ENCODE measurements around the gene EPB41L2.
"Not testable (repeated sequence)": the region's sequence is repeated elsewhere in the genome, so short reads cannot be mapped to it uniquely, and the experiment has no call there.

Gene EPB41L2

DNA sequence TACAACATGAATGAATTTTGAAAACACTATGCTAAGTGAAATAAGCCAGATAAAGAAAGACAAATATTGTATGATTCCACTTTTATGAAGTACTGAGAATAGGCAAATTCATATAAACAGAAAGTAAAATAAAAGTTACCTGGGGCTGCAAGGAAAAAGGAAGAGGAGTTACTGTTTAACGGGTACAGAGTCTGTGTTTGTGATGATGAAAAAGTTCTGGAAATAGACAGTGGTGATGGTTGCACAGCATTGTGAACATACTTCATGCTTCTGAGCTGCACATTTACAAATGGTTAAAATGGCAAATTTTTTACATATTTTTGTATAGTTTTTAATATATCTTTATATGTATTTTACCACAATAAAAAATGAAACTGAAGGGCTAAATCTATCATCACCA lies 29.4 kb downstream of the EPB41L2 start:
- no peak for DNase-seq

DNA sequence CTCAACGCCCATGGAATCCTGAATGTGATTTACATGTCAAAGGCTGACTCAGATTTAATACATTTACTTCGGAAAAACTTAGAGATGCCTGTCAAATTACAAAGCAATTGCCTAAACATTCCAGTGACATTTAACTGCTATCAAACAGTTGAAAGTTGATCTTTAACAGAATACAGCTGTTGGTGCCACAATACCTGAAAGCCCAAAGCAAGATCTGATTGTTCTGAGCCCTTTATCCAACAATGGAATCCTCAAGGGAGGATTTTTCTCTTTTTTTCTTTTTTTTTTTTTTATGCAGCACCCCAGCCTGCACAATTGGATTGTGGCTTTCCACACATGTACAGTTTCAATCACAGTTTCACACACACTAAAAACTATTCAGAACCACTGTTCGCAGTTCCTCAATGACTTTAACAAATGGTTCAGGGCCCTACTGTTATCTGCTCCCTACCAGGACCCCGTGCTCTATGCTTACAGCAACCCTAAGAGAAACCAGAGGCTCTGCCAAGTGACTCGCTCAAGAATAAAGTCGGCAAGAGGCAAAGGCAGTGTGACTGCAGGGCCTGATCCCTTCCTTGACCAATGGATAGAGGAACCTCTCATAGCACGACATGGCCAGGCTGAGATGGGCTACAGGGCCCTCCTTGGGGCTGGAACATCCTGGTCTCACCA lies 33.3 kb downstream of the EPB41L2 start:
- no peak for DNase-seq

GRCh38 chr6:131027326-131027725 lies 35.7 kb downstream of the EPB41L2 start:
- DNase-seq: no peak

GRCh38 chr6:131026243-131026642 lies 36.8 kb downstream of the EPB41L2 start:
- DNase-seq: no peak

DNA sequence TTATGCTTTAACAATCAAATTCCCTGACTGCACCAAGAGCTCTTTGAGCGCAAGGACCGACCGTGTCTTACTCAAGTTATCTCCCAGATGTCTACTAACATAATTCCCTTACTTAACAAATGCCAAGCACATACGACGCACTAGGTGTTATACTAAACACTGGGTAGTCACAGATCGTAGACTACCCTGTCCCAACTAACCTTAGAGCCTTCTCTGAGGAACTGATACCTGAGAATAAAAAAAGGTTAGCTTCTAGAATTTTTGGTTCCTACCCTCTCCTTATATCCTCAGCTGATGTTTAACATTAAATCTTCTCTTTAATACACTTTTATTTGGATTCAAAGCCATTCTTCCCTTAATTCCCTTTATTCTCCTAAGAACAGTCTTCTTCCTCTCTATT lies 38.5 kb downstream of the EPB41L2 start:
- DNase-seq: no peak

DNA sequence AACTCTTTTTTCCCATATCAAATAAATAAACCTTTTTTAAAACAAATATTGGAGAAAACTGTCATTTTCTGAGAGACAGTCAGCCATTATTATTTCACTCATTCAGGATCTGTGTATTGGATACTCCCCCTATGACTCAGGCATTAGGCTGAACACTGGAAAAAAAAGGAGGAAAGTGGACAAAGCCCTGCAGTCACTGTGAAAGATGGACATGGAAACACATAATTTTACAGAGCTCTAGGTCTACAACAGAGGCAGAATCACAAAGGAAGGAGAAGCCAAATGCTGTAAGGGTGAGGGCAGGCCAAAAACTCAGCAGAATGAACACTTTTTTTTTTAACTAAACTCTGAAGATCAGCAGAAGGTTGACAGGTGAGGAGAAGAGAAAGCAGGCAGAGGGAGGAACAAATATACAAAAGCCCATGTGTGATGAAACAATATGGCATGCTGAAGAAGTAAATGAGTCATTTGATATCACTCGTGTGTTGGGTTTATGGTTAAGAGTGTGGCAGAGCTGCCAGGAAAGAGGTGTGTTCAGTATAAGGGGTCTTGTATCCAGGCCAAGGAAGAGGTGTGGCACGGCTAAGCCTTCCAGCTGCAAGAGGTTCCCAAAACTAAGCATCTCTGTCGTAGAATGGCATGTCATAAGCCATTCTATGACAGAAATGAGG lies 39.1 kb downstream of the EPB41L2 start:
- DNase-seq: no peak

GRCh38 chr6:131022691-131023090 lies 40.4 kb downstream of the EPB41L2 start:
- DNase-seq: no peak

DNA sequence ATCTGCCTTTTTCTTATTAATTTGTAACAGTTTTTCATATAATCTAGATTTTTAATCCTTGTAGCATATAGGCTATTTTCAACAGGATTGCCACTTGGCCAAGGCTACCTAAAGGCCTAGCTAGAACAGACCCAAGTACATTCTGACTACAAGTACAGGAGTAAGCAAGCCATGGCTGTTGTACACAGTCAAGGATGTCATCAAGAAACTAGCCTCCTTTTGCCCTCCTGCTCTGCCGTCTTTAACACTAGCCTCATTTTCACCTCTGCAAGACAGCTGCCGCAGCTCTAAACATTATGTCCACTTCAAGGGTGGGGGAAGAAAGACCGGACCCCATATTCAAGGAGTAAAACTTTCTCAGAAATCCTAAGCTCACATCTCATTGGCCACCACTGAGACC lies 45.1 kb downstream of the EPB41L2 start:
- DNase-seq: no peak

- no peak for DNase-seq
Observed at GRCh38 chr6:131015630-131016263, 47.3 kb downstream of the EPB41L2 start.

DNA sequence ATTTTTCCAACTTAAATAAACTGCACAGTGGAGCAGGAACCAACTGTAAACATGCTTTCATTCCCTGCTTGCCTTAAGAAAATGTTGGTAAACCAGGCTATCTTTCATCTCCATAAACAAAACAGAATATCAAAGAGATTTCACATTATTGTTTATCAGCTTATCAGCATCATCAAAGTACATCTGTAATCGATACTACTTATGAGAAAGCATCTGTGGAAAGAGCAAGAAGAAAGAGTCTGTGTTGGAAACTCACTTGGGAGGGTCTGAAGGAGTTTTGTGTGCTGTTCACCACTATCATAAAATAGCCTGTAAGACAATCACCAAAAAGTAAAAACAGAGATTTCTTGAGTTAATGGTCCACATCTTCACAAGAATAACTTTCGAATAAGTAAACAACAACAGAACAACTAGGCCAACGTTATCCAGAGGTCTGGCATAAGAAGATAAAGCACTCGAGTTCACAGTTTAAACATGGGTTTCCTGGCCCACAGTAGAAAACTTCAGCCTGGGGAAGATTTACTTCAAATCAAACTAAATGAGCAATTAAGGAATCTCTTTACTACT lies 47.9 kb downstream of the EPB41L2 start:
- no peak for DNase-seq

- DNase-seq: no peak
Observed at GRCh38 chr6:131014080-131014776, 48.8 kb downstream of the EPB41L2 start.

GRCh38 chr6:131013495-131013894 lies 49.5 kb downstream of the EPB41L2 start:
- DNase-seq: no peak

DNA sequence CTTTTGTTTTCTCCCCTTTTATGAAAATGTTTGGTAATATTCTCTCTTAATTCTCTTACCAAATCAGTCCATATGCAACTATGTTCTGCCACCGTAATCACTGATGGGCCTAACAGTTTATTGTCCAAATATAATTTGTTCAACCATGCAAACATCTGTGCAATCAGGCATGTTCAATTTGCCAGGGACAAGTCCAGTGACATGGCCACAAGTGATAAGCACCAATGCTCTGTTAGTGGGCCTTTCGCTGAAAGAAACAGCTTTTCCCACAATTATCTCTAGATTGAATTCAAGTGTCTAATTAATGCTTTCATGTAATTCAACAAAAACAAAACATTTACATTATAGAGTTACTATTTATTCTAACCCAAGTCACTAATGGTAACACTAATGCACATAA lies 53.3 kb downstream of the EPB41L2 start:
- no peak for DNase-seq

DNA sequence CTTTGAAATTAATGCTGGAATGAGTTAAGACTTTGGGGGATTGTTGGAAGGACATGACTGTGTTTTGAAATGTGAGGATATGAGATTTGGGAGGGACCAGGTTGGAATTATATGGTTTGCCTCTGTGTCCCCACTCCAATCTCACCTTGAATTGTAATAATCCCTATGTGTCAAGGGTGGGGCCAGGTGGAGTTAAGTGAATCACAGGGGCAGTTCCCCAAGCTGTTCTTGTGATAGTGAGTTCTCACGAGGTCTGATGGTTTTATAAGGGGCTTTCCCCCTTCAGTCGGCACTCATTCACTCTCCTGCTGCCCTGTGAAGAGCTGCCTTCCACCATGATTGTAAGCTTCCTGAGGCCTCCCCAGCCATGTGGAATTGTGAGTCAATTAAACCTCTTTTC lies 54.1 kb downstream of the EPB41L2 start:
- DNase-seq: not testable (repeated sequence)

- DNase-seq: not testable (repeated sequence)
Observed at GRCh38 chr6:131007964-131008363, 55.1 kb downstream of the EPB41L2 start.

DNA sequence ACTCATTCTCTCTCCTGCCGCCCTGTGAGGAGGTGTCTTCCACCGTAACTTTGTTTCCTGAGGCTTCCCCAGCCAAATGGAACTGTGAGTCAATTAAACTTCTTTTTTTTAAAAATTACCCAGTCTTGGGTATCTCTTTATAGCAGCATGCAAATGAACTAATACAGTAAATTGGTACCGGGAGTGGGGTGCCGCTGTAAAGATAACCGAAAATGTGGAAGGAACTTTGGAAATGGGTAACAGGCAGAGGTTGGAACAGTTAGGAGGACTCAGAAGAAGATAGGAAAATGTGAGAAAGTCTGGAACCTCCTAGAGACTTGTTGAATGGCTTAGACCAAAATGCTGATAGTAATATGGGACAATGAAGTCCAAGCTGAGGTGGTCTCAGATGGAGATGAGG lies 55.8 kb downstream of the EPB41L2 start:
- DNase-seq: no peak

- DNase-seq: no peak
Observed at GRCh38 chr6:131005439-131006016, 57.5 kb downstream of the EPB41L2 start.

DNA sequence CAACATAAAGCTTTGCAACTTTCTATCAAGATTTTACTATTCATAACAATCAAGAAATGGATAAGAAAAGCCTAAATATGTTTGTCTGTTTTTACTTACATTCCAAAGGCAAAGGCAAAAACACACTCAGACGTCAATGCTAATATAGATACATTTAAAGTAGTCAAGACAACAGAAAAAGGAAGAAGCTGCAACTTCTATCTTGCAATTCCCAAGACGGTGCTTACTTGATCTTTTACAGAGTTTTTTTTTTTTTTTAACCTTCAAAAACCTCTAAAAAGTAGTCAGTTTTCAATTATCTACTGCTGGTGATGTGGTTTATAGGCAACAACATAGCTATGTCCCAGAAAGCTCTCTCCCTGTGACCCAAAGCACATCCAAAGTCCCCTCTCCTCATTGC lies 58.1 kb downstream of the EPB41L2 start:
- no peak for DNase-seq

- no peak for DNase-seq
Observed at GRCh38 chr6:131004387-131004755, 58.7 kb downstream of the EPB41L2 start.

DNA sequence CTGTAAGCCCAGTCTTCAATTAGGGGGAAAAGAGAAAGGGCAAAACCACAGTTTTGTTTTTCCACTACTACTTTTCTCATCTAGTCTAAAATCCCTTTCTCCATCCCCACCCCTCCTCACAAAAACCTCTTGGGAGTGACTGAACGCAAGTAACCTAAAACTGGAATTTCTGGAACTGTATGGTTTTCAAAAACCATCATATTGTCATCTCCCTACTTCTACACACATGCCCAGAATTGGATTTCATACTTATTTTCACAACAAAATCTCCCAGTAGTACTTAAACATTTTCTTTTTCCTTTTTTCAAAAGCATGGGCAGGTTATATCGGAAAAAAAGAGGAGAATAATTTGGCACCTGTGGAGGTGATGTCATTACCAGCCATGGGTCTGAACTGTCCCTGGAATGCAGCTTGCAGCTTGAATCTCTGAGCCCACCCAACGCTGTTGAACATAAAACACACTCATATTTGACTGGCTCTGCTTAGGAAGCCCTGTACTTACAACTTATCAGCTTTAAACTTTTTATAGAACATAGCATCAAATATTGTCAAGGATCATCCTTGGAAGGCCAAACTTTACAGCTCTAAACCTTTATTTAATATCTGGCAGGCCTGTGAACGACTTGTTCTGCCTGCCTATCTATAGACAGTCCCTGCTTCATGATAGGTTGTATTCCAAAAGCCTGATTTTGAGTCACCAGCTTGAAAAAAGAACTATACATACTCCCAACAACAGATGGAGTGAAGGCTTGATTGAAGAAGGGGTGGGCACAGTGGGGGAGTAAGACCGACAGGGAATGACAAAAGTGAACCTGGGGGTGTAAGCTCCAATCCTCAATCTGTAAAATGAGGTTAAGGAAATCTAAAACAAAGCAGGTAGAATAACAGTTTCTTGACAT lies 59.3 kb downstream of the EPB41L2 start:
- DNase-seq: no peak

DNA sequence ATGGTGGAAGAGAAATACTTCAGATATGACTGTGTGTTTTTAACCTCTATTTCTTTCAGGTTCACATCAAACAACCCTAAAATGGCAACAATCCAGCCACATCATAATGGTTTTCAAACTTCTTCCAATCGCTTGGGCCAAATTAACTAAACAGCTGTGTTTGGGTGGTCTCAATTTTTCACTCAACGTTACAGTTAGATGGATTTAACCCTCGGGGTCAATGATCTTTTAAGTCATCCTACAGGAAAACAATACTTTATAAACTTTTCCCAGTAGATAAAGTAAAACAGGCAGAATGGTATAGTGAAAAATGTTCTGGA lies 60.4 kb downstream of the EPB41L2 start:
- DNase-seq: no peak

Measured in SIG-M5 (cell line).